Measurements from ENCODE around the gene PPL.
A peak's percentile ranks its signal among the peaks of the same experiment; 100 is the strongest.

The PPL gene

DNA sequence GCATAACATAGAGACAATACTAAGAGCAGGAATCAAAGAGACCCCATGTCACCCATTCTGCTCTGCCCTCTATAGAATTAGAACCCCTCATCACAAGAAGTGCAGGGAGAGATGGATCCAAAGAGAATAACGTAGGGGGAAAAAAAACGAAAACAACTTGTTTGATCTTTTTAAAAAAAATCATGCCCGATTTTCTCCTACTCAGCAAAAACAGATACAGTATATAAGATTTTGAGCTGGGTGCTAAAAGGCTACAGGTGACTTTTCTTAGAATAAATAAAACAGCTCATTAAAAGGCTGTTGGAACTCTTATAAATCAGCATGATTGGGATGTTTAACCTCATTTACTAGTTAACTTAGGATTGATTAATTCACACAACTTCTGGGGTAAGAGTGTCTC is 72.2 kb downstream of the PPL start:
- H3K4me3 Mint-ChIP-seq = no peak overlapping the region

DNA sequence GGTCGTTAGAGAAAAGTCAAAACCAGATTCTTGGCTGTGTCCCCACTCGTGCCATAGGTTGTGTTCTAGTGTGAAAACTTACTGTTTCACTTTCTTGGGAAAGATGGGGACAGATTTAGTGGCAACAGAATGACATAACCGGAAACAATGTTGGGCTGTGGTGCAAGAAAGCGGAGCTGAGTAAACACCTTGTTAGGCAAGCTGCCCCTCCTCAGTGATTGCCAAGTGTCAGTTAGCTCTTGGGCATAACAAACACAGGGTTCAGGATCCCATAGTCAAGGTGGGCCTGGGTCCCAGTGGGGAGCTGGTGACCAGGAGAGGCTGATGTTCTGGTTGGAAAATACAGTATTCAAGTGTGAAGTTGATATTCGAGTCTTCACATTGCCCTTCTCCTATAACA is 74.3 kb downstream of the PPL start:
- H3K4me3 Mint-ChIP-seq = no peak overlapping the region
- TF ChIP-seq, protein P1, sequence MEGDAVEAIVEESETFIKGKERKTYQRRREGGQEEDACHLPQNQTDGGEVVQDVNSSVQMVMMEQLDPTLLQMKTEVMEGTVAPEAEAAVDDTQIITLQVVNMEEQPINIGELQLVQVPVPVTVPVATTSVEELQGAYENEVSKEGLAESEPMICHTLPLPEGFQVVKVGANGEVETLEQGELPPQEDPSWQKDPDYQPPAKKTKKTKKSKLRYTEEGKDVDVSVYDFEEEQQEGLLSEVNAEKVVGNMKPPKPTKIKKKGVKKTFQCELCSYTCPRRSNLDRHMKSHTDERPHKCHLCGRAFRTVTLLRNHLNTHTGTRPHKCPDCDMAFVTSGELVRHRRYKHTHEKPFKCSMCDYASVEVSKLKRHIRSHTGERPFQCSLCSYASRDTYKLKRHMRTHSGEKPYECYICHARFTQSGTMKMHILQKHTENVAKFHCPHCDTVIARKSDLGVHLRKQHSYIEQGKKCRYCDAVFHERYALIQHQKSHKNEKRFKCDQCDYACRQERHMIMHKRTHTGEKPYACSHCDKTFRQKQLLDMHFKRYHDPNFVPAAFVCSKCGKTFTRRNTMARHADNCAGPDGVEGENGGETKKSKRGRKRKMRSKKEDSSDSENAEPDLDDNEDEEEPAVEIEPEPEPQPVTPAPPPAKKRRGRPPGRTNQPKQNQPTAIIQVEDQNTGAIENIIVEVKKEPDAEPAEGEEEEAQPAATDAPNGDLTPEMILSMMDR (IDR thresholded peaks at IDR 0.05; ENCODE audit: unreplicated experiment in 3 of 3) = no peak
- H3K36me3 Mint-ChIP-seq (ENCODE audit: low read depth) = peaks cover 50% of the 10 kb centered on the region
- no peak overlapping the region for H3K27ac Mint-ChIP-seq
- no peaks in the 10 kb centered on the region for H3K4me1 Mint-ChIP-seq
- H3K9me3 Mint-ChIP-seq = no peaks in the 10 kb centered on the region
- H3K27me3 Mint-ChIP-seq (ENCODE audit: low read depth) = no peaks in the 10 kb centered on the region

More for the DNA sequence above, 72.2 kb downstream of the PPL start:
- Mint-ChIP-seq H3K4me1 (peaks cover 14% of the 10 kb centered on the region), H3K9me3 (no peaks in the 10 kb centered on the region), H3K27ac (peak overlapping the region in 1 of 3 experiments; percentile 78), H3K36me3 (ENCODE audit: low read depth) (peaks cover 44% of the 10 kb centered on the region), H3K27me3 (ENCODE audit: low read depth) (no peaks in the 10 kb centered on the region)
- TF ChIP-seq, protein P1 (IDR thresholded peaks at IDR 0.05; ENCODE audit: unreplicated experiment in 3 of 3) = no peak

DNA sequence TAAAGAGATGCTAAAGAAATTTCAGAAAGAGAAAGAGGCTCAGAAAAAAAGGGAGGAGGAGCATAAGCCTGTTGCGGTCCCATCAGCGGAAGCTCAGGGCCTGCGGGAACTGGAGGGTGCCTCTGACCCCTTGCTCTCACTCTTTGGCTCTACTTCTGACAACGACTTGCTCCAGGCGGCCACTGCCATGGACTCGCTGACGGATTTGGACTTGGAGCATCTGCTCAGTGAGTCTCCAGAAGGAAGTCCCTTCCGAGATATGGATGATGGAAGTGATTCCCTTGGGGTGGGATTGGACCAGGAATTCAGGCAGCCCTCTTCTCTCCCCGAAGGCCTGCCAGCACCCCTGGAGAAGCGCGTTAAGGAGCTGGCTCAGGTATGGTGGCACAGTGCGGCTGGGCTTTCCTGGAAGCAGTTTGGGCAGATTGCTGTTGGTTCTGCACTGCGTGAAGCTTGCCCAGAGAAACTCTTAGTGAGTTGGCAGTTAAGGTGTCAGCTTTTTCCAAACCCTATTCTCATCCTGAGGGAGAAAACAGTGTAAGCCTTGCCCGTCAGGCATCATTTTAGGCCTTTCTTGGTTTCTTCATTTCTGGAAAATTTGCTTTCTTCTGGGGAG is 76.1 kb downstream of the PPL start:
- TF ChIP-seq, protein P1 (IDR thresholded peaks at IDR 0.05; ENCODE audit: unreplicated experiment in 3 of 3) = no peak
- peaks cover 60% of the 10 kb centered on the region for H3K36me3 Mint-ChIP-seq (ENCODE audit: low read depth)
- no peaks in the 10 kb centered on the region for H3K27me3 Mint-ChIP-seq (ENCODE audit: low read depth)
- H3K27ac Mint-ChIP-seq = no peak overlapping the region
- no peak overlapping the region for H3K4me3 Mint-ChIP-seq
- no peaks in the 10 kb centered on the region for H3K9me3 Mint-ChIP-seq
- no peaks in the 10 kb centered on the region for H3K4me1 Mint-ChIP-seq

DNA sequence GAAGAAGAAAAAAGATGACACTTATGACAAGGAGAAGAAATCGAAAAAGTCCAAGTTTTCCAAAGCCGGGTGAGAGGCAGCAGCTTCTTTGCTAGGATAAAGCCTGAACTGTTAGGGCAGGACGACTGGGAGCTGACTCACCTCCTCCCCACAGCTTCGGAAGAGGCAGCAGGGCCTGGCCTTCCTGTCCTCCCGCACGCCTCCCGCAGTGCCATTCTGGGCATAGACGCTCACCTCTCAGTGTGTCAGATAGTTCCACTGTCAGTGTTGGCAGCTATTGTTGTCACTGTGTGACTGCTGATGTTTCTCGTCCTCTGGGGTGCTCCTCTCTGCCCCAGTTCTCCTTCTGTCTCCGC is 77.1 kb downstream of the PPL start:
- Mint-ChIP-seq H3K4me3 (no peak overlapping the region), H3K27me3 (ENCODE audit: low read depth) (no peaks in the 10 kb centered on the region), H3K36me3 (ENCODE audit: low read depth) (peaks cover 65% of the 10 kb centered on the region), H3K27ac (no peak overlapping the region), H3K4me1 (no peaks in the 10 kb centered on the region), H3K9me3 (no peaks in the 10 kb centered on the region)
- TF ChIP-seq, protein P1 (IDR thresholded peaks at IDR 0.05; ENCODE audit: unreplicated experiment in 3 of 3) = no peak

DNA sequence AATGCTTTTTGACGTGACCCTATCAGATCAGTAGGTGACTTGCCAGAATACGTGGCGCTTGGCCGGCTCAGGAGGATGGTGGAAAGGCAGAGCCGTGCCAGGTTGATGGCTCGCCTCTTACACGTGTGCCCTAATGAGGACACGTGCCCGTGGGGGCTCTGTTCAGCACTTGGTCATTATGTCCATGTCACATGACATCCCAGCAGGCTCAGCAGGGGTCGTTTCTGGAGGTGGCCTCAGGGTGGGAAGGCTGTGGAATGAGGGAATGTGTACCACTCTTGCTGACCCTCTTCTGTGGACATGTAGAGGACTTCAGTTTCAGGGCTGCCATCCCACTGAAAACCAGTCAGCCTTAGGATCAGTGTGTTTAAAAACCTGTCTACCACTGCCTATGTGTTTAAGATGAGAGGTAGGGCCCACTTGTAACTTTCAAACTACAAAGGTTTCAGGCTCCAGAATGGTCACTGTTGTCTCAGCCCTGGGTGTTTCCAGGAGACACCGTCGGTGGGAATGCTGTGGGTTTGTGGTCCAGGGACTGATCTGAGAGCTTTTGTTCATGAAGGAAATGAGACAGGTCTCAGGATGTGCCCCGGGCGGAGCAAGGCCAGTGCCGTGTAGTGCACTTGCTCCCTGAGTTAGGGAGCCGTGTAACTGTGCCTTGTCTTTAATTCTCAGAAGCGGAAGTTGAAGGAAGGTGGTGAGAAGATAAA is 77.6 kb downstream of the PPL start:
- Mint-ChIP-seq H3K4me3 (no peak overlapping the region), H3K36me3 (ENCODE audit: low read depth) (peaks cover 67% of the 10 kb centered on the region), H3K27me3 (ENCODE audit: low read depth) (no peaks in the 10 kb centered on the region), H3K4me1 (no peaks in the 10 kb centered on the region), H3K27ac (no peak overlapping the region), H3K9me3 (no peaks in the 10 kb centered on the region)
- TF ChIP-seq, protein P1 (IDR thresholded peaks at IDR 0.05; ENCODE audit: unreplicated experiment in 3 of 3) = no peak

DNA sequence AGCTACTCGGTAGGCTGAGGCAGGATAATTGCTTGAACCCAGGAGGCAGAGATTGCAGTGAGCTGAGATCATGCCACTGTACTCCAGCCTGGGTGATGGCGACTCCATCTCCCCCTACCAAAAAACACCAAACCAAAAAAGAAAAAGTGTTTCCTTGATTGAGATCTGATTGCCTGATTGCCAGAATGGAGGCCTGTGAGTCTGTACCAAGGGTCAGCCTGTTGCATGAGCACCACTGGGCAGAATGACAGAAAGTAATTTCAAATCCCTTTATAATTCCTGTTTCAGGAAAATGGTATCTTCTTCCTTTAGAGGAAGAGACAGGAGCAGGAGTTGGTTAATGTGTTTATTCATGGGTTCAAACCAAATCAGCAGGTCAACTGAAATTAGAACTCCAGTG is 81.1 kb downstream of the PPL start:
- H3K27me3 Mint-ChIP-seq (ENCODE audit: low read depth) = no peaks in the 10 kb centered on the region
- H3K4me1 Mint-ChIP-seq = peaks cover 8% of the 10 kb centered on the region
- no peak overlapping the region for H3K4me3 Mint-ChIP-seq
- H3K9me3 Mint-ChIP-seq = no peaks in the 10 kb centered on the region
- TF ChIP-seq, protein P1 (IDR thresholded peaks at IDR 0.05; ENCODE audit: unreplicated experiment in 3 of 3) = no peak
- no peak overlapping the region for H3K27ac Mint-ChIP-seq
- H3K36me3 Mint-ChIP-seq (ENCODE audit: low read depth) = peaks cover 57% of the 10 kb centered on the region

Data from nephron (organoid).